ENCODE measurements around the gene ACSBG1.

DNA sequence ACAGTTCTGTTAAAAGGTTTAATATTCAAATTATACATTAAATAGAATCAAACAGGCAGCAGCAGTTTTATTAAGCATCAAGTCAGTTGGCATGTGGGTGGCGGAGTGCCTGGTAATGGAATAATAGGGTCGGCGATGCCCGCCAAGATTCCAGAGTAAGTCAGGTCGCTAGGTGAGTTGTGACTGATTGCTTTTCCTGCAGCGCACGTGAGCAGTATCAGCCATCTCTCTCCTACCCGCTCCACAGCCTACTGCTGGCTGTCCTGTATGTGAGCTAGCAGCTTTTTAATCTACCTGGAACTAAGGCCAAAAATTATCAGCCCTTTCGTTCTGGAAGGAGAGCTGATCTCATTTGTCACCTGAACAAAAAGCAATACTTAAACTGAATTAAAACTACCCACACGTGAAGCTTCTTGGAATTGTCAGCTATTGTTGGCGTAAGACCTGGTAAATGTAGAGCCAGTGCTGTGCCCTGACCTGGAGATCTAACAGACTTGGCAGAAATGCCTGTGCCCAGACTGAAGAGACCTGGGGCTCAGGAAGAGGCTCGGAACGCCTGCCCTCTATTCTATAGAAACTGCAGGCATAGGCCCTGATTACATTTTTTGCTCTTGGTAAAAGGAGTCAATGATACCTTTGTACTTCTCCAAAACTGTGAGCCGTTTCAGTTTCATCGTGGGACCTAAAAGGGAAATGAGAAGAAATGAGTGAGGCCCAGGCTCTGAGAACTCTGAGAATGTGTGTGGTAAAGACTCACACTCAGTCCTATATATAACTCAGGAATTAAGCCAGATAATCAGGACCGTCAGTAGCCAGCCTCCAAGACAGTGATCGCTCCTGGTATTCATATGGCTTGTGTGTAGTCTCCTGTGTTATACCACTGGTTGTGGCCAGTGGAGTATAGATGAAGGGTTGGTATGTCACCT lies 63.3 kb downstream of the ACSBG1 start:
- no peak for TF ChIP-seq EZH2 (IDR thresholded peaks at IDR 0.05; ENCODE audit: borderline replicate concordance, insufficient read depth, low read length, poor library complexity, severe bottlenecking)
- TF ChIP-seq, protein P1, sequence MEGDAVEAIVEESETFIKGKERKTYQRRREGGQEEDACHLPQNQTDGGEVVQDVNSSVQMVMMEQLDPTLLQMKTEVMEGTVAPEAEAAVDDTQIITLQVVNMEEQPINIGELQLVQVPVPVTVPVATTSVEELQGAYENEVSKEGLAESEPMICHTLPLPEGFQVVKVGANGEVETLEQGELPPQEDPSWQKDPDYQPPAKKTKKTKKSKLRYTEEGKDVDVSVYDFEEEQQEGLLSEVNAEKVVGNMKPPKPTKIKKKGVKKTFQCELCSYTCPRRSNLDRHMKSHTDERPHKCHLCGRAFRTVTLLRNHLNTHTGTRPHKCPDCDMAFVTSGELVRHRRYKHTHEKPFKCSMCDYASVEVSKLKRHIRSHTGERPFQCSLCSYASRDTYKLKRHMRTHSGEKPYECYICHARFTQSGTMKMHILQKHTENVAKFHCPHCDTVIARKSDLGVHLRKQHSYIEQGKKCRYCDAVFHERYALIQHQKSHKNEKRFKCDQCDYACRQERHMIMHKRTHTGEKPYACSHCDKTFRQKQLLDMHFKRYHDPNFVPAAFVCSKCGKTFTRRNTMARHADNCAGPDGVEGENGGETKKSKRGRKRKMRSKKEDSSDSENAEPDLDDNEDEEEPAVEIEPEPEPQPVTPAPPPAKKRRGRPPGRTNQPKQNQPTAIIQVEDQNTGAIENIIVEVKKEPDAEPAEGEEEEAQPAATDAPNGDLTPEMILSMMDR (IDR thresholded peaks at IDR 0.05; ENCODE audit: poor library complexity, severe bottlenecking): no peak
- TF ChIP-seq RAD21 (conservative IDR thresholded peaks at IDR 0.05): no peak
- no peak for TF ChIP-seq EP300 (conservative IDR thresholded peaks at IDR 0.05; ENCODE audit: poor library complexity, severe bottlenecking)
- TF ChIP-seq POLR2AphosphoS5 (IDR thresholded peaks at IDR 0.05): no peak
- TF ChIP-seq SMC3 (conservative IDR thresholded peaks at IDR 0.05; ENCODE audit: poor library complexity): no peak
- TF ChIP-seq REST (IDR thresholded peaks at IDR 0.05; ENCODE audit: borderline replicate concordance): no peak
- no peak for TF ChIP-seq TAF1 (IDR thresholded peaks at IDR 0.05; ENCODE audit: low read depth)
